BLaER1 treated with 17β-estradiol and CSF1 and Interleukin-3, amounts not matched to agents 10 nM and 100 nM (cell line): ENCODE results near the gene AAR2.

ENCODE experiments used
- H3K27ac ChIP-seq, 11 experiments: shearing (Covaris generic); formaldehyde crosslinking; 2 replicates each; pipeline ENCODE4 v1.8.1; 2022
- H3K27me3 ChIP-seq, 11 experiments: shearing (Covaris generic); formaldehyde crosslinking; 2 replicates each; pipeline ENCODE4 v1.8.1; 2022
- H3K36me3 ChIP-seq, 11 experiments: shearing (Covaris generic); formaldehyde crosslinking; 2 replicates each; pipeline ENCODE4 v1.8.1; 2022
- H3K4me1 ChIP-seq, 10 experiments: shearing (Covaris generic); formaldehyde crosslinking; 2 replicates each; pipeline ENCODE4 v1.8.1; 2022
- H3K4me2 ChIP-seq, 11 experiments: shearing (Covaris generic); formaldehyde crosslinking; 2 replicates each; pipeline ENCODE4 v1.8.1; 2022
- H3K4me3 ChIP-seq, 10 experiments: shearing (Covaris generic); formaldehyde crosslinking; 2 replicates each; pipeline ENCODE4 v1.8.1; 2022
- H3K9ac ChIP-seq, 11 experiments: shearing (Covaris generic); formaldehyde crosslinking; 2 replicates each; pipeline ENCODE4 v1.8.1; 2022
- H3K9me3 ChIP-seq, 11 experiments: shearing (Covaris generic); formaldehyde crosslinking; replicated peaks in 1 of 11; 2 replicates each; pipeline ENCODE4 v1.8.1; 2022
- H4K20me1 ChIP-seq, 11 experiments: shearing (Covaris generic); formaldehyde crosslinking; 2 replicates each; pipeline ENCODE4 v1.8.1; 2022
- Cebpa-rat ChIP-seq, 11 experiments: shearing (Covaris generic); IDR thresholded peaks; 2 replicates each; pipeline ENCODE4 v1.8.1; 2022

AAR2 gene

GRCh38 chr20:36270744-36271638, 34.7 kb downstream of the AAR2 start:
- Histone ChIP-seq H3K27me3 (no peaks in the 10 kb centered on the region), H4K20me1 (peaks cover 0 to 7% (median 0%) of the 10 kb centered on the region in 11 experiments; a peak in 1 of 22 replicates), H3K4me1 (peaks cover 0 to 14% (median 4%) of the 10 kb centered on the region in 10 experiments; a peak in 5 of 20 replicates), H3K27ac (no peak overlapping the region), H3K4me3 (no peak overlapping the region), H3K9ac (no peak overlapping the region), H3K36me3 (no peaks in the 10 kb centered on the region), H3K4me2 (no peak overlapping the region), H3K9me3 (no peaks in the 10 kb centered on the region)
- no peak for TF ChIP-seq Cebpa-rat (IDR thresholded peaks at IDR 0.05)

- H3K4me1 ChIP-seq = peaks cover 0 to 14% (median 4%) of the 10 kb centered on the region in 10 experiments; a peak in 5 of 20 replicates
- H3K4me2 ChIP-seq = no peak overlapping the region
- no peaks in the 10 kb centered on the region for H3K36me3 ChIP-seq
- TF ChIP-seq Cebpa-rat (IDR thresholded peaks at IDR 0.05) = no peak
- no peaks in the 10 kb centered on the region for H3K9me3 ChIP-seq
- H3K27ac ChIP-seq = no peak overlapping the region
- H3K4me3 ChIP-seq = no peak overlapping the region
- no peak overlapping the region for H3K9ac ChIP-seq
- H4K20me1 ChIP-seq = 0 out of 22 replicates have a peak, but pooled peaks cover 0 to 7% (median 0%) of the 10 kb centered on the region in 11 experiments
- H3K27me3 ChIP-seq = no peaks in the 10 kb centered on the region
Measured at GRCh38 chr20:36271639-36272546, 35.6 kb downstream of the AAR2 start.

- TF ChIP-seq Cebpa-rat (IDR thresholded peaks at IDR 0.05) = no peak
Measured at GRCh38 chr20:36272547-36273220, 36.4 kb downstream of the AAR2 start.

GRCh38 chr20:36273414-36274180, 37.3 kb downstream of the AAR2 start:
- peaks cover 0 to 13% (median 3%) of the 10 kb centered on the region in 10 experiments; a peak in 5 of 20 replicates for H3K4me1 ChIP-seq
- no peak for TF ChIP-seq Cebpa-rat (IDR thresholded peaks at IDR 0.05)
- no peaks in the 10 kb centered on the region for H4K20me1 ChIP-seq
- H3K27me3 ChIP-seq = no peaks in the 10 kb centered on the region
- H3K27ac ChIP-seq = no peak overlapping the region
- no peaks in the 10 kb centered on the region for H3K9me3 ChIP-seq
- H3K4me2 ChIP-seq = no peak overlapping the region
- no peak overlapping the region for H3K9ac ChIP-seq
- H3K4me3 ChIP-seq = no peak overlapping the region
- H3K36me3 ChIP-seq = no peaks in the 10 kb centered on the region

More at GRCh38 chr20:36272547-36273220, 36.4 kb downstream of the AAR2 start:
- Histone ChIP-seq H3K4me3 (no peak overlapping the region), H3K27ac (no peak overlapping the region), H3K9me3 (no peaks in the 10 kb centered on the region), H4K20me1 (0 out of 22 replicates have a peak, but pooled peaks cover 0 to 2% (median 0%) of the 10 kb centered on the region in 11 experiments), H3K36me3 (no peaks in the 10 kb centered on the region), H3K27me3 (no peaks in the 10 kb centered on the region), H3K4me2 (no peak overlapping the region), H3K4me1 (peaks cover 0 to 14% (median 4%) of the 10 kb centered on the region in 10 experiments; a peak in 5 of 20 replicates), H3K9ac (no peak overlapping the region)

GRCh38 chr20:36274181-36274841, 38.0 kb downstream of the AAR2 start:
- Histone ChIP-seq H4K20me1 (no peaks in the 10 kb centered on the region), H3K4me3 (no peak overlapping the region), H3K9me3 (no peaks in the 10 kb centered on the region), H3K36me3 (no peaks in the 10 kb centered on the region), H3K4me1 (peaks cover 0 to 13% (median 0%) of the 10 kb centered on the region in 10 experiments; a peak in 4 of 20 replicates), H3K27me3 (no peaks in the 10 kb centered on the region), H3K9ac (no peak overlapping the region), H3K4me2 (no peak overlapping the region), H3K27ac (no peak overlapping the region)
- no peak for TF ChIP-seq Cebpa-rat (IDR thresholded peaks at IDR 0.05)

GRCh38 chr20:36275011-36275410, 38.7 kb downstream of the AAR2 start:
- no peak for TF ChIP-seq Cebpa-rat (IDR thresholded peaks at IDR 0.05)
- Histone ChIP-seq H3K27ac (no peak overlapping the region), H3K4me3 (no peak overlapping the region), H3K4me1 (peaks cover 0 to 13% (median 0%) of the 10 kb centered on the region in 10 experiments; a peak in 4 of 20 replicates), H3K27me3 (no peaks in the 10 kb centered on the region), H3K9ac (no peak overlapping the region), H3K36me3 (no peaks in the 10 kb centered on the region), H3K9me3 (no peaks in the 10 kb centered on the region), H4K20me1 (no peaks in the 10 kb centered on the region), H3K4me2 (no peak overlapping the region)

- no peak overlapping the region for H3K9ac ChIP-seq
- H3K4me1 ChIP-seq = peaks cover 0 to 9% (median 0%) of the 10 kb centered on the region in 10 experiments; a peak in 3 of 20 replicates
- no peaks in the 10 kb centered on the region for H3K27me3 ChIP-seq
Measured at GRCh38 chr20:36275441-36276189, 39.3 kb downstream of the AAR2 start.

More at GRCh38 chr20:36275441-36276189, 39.3 kb downstream of the AAR2 start:
- Histone ChIP-seq H3K4me3 (no peak overlapping the region), H3K36me3 (no peaks in the 10 kb centered on the region), H3K27ac (no peak overlapping the region), H3K9me3 (no peaks in the 10 kb centered on the region), H3K4me2 (no peak overlapping the region), H4K20me1 (no peaks in the 10 kb centered on the region)
- TF ChIP-seq Cebpa-rat (IDR thresholded peaks at IDR 0.05) = no peak
